ENCODE data around the gene PODXL.

DNA sequence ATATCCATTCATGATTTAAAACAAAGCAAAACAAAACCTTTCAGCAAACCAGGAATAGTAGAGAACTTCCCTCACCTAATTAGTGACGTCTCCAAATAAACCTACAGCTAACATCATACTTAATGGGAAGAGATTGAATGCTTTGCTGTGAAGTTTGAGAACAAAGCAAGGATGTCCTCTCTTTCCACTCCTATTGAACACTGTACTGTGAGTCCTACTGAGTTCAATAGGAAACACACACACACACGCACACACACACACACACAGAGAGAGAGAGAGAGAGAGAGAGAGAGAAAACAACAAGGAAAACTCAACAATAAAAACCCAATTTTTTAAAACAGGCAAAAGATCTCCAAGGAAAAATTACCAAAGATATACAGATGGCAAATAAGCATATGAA is 32.3 kb downstream of the PODXL start:
- TF ChIP-seq BHLHE40 (IDR thresholded peaks at IDR 0.05; ENCODE audit: borderline replicate concordance) (no peak), TARDBP (IDR thresholded peaks at IDR 0.05) (no peak), LEF1 (IDR thresholded peaks at IDR 0.05; ENCODE audit: borderline replicate concordance) (no peak), L3MBTL2 (conservative IDR thresholded peaks at IDR 0.05) (no peak), ZNF384 (IDR thresholded peaks at IDR 0.05) (no peak), FOXA1 (IDR thresholded peaks at IDR 0.05) (no peak), FOXM1 (IDR thresholded peaks at IDR 0.05; ENCODE audit: borderline replicate concordance) (no peak), SUZ12 (IDR thresholded peaks at IDR 0.05) (no peak), SP1 (IDR thresholded peaks at IDR 0.05) (no peak)
- TF ChIP-seq, protein P1, sequence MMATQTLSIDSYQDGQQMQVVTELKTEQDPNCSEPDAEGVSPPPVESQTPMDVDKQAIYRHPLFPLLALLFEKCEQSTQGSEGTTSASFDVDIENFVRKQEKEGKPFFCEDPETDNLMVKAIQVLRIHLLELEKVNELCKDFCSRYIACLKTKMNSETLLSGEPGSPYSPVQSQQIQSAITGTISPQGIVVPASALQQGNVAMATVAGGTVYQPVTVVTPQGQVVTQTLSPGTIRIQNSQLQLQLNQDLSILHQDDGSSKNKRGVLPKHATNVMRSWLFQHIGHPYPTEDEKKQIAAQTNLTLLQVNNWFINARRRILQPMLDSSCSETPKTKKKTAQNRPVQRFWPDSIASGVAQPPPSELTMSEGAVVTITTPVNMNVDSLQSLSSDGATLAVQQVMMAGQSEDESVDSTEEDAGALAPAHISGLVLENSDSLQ (IDR thresholded peaks at IDR 0.05): no peak
